ENCODE data around the gene ATR.

Gene ATR

DNA sequence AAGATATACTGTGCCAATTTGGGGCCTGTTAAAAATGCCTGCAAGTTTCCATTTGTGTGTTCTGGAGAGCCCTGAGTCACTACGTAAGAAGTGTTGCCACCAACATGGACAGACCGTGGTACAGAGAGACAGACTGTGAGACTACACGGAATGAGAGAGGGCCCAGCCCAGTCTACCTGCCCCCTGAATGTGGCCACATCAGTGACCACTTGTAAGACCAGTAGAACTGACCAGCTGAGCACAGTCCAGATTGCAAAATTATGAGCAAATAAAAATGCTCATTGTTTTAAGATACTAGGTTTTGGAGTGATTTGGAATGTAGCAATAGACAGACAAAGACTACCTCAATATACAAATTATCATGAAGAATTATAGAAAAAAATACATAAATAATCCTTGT lies 42.0 kb downstream of the ATR start:
- H3K4me1 ChIP-seq, result no peaks in the 10 kb centered on the region
- no peak for DNase-seq
- TF ChIP-seq, protein P1, sequence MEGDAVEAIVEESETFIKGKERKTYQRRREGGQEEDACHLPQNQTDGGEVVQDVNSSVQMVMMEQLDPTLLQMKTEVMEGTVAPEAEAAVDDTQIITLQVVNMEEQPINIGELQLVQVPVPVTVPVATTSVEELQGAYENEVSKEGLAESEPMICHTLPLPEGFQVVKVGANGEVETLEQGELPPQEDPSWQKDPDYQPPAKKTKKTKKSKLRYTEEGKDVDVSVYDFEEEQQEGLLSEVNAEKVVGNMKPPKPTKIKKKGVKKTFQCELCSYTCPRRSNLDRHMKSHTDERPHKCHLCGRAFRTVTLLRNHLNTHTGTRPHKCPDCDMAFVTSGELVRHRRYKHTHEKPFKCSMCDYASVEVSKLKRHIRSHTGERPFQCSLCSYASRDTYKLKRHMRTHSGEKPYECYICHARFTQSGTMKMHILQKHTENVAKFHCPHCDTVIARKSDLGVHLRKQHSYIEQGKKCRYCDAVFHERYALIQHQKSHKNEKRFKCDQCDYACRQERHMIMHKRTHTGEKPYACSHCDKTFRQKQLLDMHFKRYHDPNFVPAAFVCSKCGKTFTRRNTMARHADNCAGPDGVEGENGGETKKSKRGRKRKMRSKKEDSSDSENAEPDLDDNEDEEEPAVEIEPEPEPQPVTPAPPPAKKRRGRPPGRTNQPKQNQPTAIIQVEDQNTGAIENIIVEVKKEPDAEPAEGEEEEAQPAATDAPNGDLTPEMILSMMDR (IDR thresholded peaks at IDR 0.05), result no peak
- H3K36me3 ChIP-seq, result peaks cover 54 to 61% (median 56%) of the 10 kb centered on the region in 3 donors
- H3K4me3 ChIP-seq, result no peak overlapping the region
- intact Hi-C loops (cut with DNase I; ENCODE audit: low total_unique reads), result no loop called here
- no peaks in the 10 kb centered on the region for H3K9me3 ChIP-seq
- H3K27me3 ChIP-seq, result no peaks in the 10 kb centered on the region
- no peak overlapping the region for H3K27ac ChIP-seq

DNA sequence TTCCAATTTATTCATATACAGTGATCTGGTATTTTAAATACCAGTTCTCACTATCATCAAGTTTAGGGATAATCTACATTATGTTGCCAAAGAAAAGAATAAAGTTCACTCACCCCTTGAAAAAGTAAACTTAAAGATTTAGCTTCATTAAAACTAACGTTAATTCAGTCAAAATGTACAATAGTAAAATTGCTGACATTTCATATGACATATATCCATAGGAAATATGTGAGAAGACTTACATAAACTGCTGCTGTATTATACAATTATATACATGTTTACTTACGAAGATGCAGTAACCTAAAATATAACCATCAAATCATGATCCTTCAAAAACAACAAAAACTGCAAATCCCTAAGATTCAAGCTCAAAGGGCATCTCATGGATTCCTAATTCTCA lies 44.0 kb downstream of the ATR start:
- H3K36me3 ChIP-seq, result peaks cover 55 to 61% (median 56%) of the 10 kb centered on the region in 3 donors
- TF ChIP-seq, protein P1 (IDR thresholded peaks at IDR 0.05), result no peak
- H3K27me3 ChIP-seq, result no peaks in the 10 kb centered on the region
- H3K4me1 ChIP-seq, result no peaks in the 10 kb centered on the region
- intact Hi-C loops (cut with DNase I; ENCODE audit: low total_unique reads), result no loop called here
- DNase-seq, result no peak
- no peak overlapping the region for H3K27ac ChIP-seq
- H3K9me3 ChIP-seq, result no peaks in the 10 kb centered on the region
- no peak overlapping the region for H3K4me3 ChIP-seq

DNA sequence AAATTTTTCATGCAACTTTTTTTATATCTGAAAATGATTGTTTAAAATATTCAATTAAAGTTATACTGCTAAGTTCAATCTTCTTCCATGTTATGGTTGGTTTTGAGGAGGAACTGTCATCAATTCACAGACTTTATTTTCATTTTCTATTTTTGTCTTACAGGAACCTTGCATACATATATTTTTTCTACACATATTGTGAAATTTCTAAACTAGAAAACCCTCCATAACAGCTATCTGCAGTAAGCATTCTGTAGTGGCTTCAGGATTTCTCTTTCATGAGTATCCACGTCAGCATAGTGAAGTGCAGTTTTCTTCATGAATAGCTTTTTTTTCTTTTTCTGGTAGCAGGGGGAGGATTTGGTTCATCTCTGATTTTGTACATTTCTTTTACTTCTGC lies 48.2 kb downstream of the ATR start:
- intact Hi-C loops (cut with DNase I; ENCODE audit: low total_unique reads), result no loop called here
- TF ChIP-seq, protein P1 (IDR thresholded peaks at IDR 0.05), result no peak

DNA sequence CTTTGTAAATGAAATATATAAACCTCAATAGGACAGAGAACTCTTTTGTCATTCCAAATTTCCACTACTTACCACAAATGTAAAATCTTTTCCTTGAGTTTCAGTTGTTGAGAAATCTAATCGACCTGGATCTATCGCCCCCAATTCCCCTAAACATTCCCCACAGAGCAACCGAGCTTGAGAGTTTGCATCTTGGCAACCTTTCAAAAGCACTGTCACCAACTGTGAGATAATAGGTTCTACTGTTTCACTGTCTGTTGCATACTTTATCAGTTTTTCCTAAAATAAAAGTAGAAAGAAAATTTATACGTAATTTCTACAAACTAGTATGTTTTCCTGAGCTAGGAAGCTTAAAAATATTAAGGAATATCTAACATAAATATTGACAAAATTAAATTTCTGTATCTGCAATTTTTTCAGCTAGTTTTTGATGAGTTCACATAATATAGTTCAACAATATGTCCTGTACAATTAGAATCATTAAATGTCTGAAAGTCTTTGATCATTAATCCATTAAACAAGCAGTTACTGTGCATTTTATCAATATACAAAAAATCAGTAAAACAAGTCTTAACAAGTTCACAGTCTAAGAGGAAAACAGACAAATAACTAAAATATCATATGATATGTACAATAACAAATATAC lies 54.5 kb downstream of the ATR start:
- Histone ChIP-seq H3K4me1 (no peaks in the 10 kb centered on the region), H3K27me3 (no peaks in the 10 kb centered on the region), H3K9me3 (no peaks in the 10 kb centered on the region), H3K36me3 (peaks cover 43 to 55% (median 44%) of the 10 kb centered on the region in 3 donors), H3K27ac (no peak overlapping the region), H3K4me3 (no peak overlapping the region)
- no peak for DNase-seq
- intact Hi-C loops (cut with DNase I; ENCODE audit: low total_unique reads), result no loop called here
- TF ChIP-seq, protein P1 (IDR thresholded peaks at IDR 0.05), result no peak

More for the DNA sequence above, 48.2 kb downstream of the ATR start:
- no peaks in the 10 kb centered on the region for H3K4me1 ChIP-seq
- H3K27me3 ChIP-seq, result no peaks in the 10 kb centered on the region
- no peaks in the 10 kb centered on the region for H3K9me3 ChIP-seq
- H3K27ac ChIP-seq, result no peak overlapping the region
- no peak overlapping the region for H3K4me3 ChIP-seq
- DNase-seq, result no peak
- peaks cover 35 to 41% (median 38%) of the 10 kb centered on the region in 3 donors for H3K36me3 ChIP-seq

DNA sequence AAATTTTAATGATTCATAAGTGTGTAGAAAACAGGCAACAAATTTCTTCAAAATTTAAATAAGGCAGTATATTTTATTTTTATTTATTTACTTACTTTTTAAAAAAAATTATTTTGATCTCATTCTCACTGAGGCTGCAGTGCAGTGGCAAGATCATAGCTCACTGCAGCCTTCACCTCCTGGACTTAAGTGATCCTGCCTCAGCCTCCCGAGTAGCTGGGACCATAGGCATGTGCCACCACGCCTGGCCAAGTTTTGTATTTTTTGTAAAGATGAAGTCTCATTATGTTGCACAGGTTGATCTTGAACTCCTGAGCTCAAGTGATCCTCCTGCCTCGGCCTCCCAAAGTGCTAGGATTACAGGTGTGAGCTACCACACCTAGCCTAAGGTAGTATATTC lies 69.5 kb downstream of the ATR start:
- Histone ChIP-seq H3K27me3 (no peaks in the 10 kb centered on the region), H3K4me1 (no peaks in the 10 kb centered on the region), H3K4me3 (no peak overlapping the region), H3K9me3 (no peaks in the 10 kb centered on the region), H3K27ac (no peak overlapping the region), H3K36me3 (peaks cover 35 to 69% (median 45%) of the 10 kb centered on the region in 3 donors)
- TF ChIP-seq, protein P1 (IDR thresholded peaks at IDR 0.05), result no peak
- intact Hi-C loops (cut with DNase I; ENCODE audit: low total_unique reads), result no loop called here
- no peak for DNase-seq
